Stomach (tissue), 9 donors: ENCODE data around the gene COL7A1. TPM values are rescaled to one million over a fixed set of nuclear protein-coding genes. Genes with fewer than 3 reads are reported as not detected.

Source experiments
- DNase-seq, 2 donors: peaks; one replicate each; pipeline versions ENCODE4 v3.0.0 to v3.0.0-alpha.2; 2013 to 2019
- H3K27ac ChIP-seq, 5 donors: fragments of 200-600 bp in 4 of 5; sonication (generic) in 4 of 5; one replicate each; pipeline ENCODE4 v1.5.1; 2013 to 2019; ENCODE audit warnings: mild to moderate bottlenecking in 1 of 5, moderate library complexity in 1 of 5
- H3K27me3 ChIP-seq, 3 donors: fragments of 200-600 bp; sonication (generic); one replicate each; pipeline ENCODE4 v1.5.1; 2017 to 2019; ENCODE audit warnings: mixed run types in 1 of 3
- H3K36me3 ChIP-seq, 4 donors: fragments of 200-600 bp; sonication (generic); 1 replicate in 3 of 4; 2 replicates in 1 of 4; pipeline ENCODE4 v1.5.1; 2016 to 2019
- H3K4me1 ChIP-seq, 4 donors: fragments of 200-600 bp; sonication (generic); one replicate each; pipeline ENCODE4 v1.5.1; 2016 to 2019
- H3K4me3 ChIP-seq, 4 donors: fragments of 200-600 bp; sonication (generic) in 3 of 4; one replicate each; pipeline ENCODE4 v1.5.1; 2016 to 2019; ENCODE audit warnings: mild to moderate bottlenecking in 1 of 4
- H3K9me3 ChIP-seq, 4 donors: fragments of 200-600 bp; sonication (generic); one replicate each; pipeline ENCODE4 v1.5.1; 2016 to 2019
- EP300 ChIP-seq: sonication (generic); formaldehyde crosslinking; IDR thresholded peaks from one replicate; pipeline ENCODE4 v1.6.1; 2017; ENCODE audit warnings: antibody characterized with exemption
- POLR2A ChIP-seq, 4 donors: fragments of 450-650 bp; IDR thresholded peaks; one replicate each; pipeline ENCODE4 v1.6.1; 2016; ENCODE audit warnings: antibody characterized with exemption in 4 of 4, control low read depth in 2 of 4, mild to moderate bottlenecking in 1 of 4, moderate library complexity in 1 of 4
- POLR2AphosphoS5 ChIP-seq, 3 donors: sonication (generic); formaldehyde crosslinking; IDR thresholded peaks; one replicate each; pipeline ENCODE4 v1.6.1; 2016; ENCODE audit warnings: antibody characterized with exemption in 3 of 3
- WGBS, 5 donors: extraction: QIAGEN DNeasy Blood & Tissue Kit in 3 of 5; methylation state at CpG; one replicate each; pipeline versions ENCODE4 v1.1.5 to v1.1.7; 2013 to 2018; 5-methylcytosine and 5-hydroxymethylcytosine counted together
- intact Hi-C: fragments of 100-400 bp; cut with DNase I; formaldehyde crosslinking; loops from one replicate; pipeline ENCODE4 v1.15.1; 2023; ENCODE audit warnings: low total_unique reads
- polyA plus RNA-seq, 3 donors: library from polyadenylated mRNA; stranded (reverse); fragments of 200-250 nt; gene quantifications; one replicate each; pipeline ENCODE4 v1.2.3, GENCODE V29; 2013
- total RNA-seq, 5 donors: library from RNA; depleted of rRNA; stranded (reverse); fragments of >200 nt; gene quantifications; one replicate each; pipeline versions ENCODE4 v1.1.0 to v1.2.3, GENCODE V29; 2014 to 2016
- TF ChIP-seq, protein P1 (sequence below), 7 experiments: fragments of 450-650 bp in 4 of 7; fragments of 200-600 bp in 3 of 7; sonication (generic) in 3 of 7; IDR thresholded peaks; one replicate each; pipeline ENCODE4 v1.5.1; 2016 to 2019; ENCODE audit warnings: antibody characterized with exemption in 7 of 7, control low read depth in 2 of 7, mild to moderate bottlenecking in 1 of 7
- donor health status: healthy with polysubstance abuse.
- donor health status: Bipolar disorder and iron deficiency.
- donor health status: healthy.

COL7A1 gene
- total and polyA plus RNA-seq, 8 donors, result 1.8 to 123 (median 7.7) TPM

GRCh38 chr3:48567500-48567899, 27.6 kb downstream of the COL7A1 start:
- WGBS, 5 donors, result 77 to 87% (median 80%) methylated on average over 10 to 11 of the region's 11 CpGs
- intact Hi-C loops, result no loop called here
- TF ChIP-seq, protein P1, sequence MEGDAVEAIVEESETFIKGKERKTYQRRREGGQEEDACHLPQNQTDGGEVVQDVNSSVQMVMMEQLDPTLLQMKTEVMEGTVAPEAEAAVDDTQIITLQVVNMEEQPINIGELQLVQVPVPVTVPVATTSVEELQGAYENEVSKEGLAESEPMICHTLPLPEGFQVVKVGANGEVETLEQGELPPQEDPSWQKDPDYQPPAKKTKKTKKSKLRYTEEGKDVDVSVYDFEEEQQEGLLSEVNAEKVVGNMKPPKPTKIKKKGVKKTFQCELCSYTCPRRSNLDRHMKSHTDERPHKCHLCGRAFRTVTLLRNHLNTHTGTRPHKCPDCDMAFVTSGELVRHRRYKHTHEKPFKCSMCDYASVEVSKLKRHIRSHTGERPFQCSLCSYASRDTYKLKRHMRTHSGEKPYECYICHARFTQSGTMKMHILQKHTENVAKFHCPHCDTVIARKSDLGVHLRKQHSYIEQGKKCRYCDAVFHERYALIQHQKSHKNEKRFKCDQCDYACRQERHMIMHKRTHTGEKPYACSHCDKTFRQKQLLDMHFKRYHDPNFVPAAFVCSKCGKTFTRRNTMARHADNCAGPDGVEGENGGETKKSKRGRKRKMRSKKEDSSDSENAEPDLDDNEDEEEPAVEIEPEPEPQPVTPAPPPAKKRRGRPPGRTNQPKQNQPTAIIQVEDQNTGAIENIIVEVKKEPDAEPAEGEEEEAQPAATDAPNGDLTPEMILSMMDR (IDR thresholded peaks at IDR 0.05), result no peak

DNA sequence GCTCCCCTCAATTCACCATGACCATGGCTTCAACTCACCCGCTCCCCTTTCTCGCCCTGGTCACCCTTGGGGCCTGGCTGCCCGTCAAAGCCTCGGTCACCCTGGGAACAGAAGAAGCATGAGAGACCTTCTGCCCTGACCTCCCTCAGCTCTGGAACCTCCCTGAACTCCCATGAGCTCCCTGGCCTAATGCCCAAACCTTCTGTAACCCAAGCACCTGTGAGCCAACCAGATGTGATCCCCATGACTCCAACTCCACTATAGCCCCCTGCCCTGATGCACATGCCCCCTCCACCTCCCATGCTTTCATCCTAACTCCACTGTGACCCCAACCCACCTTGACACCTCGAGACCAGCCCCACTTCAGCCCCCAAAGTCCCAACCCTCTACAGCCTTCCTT, 28.0 kb downstream of the COL7A1 start:
- Histone ChIP-seq H3K4me1 (peaks cover 0 to 14% (median 0%) of the 10 kb centered on the region in 4 donors), H3K27me3 (no peaks in the 10 kb centered on the region), H3K4me3 (no peak overlapping the region), H3K9me3 (no peaks in the 10 kb centered on the region), H3K27ac (no peak overlapping the region), H3K36me3 (no peaks in the 10 kb centered on the region)
- intact Hi-C loops, result no loop called here
- TF ChIP-seq POLR2AphosphoS5 (IDR thresholded peaks at IDR 0.05), result no peak
- TF ChIP-seq EP300, result no peak
- TF ChIP-seq, protein P1 (IDR thresholded peaks at IDR 0.05), result no peak
- DNase-seq, result no peak
- 78 to 87% (median 80%) methylated on average over 5 of the region's 5 CpGs for WGBS, 5 donors

More at GRCh38 chr3:48567500-48567899, 27.6 kb downstream of the COL7A1 start:
- H3K27ac ChIP-seq, result no peak overlapping the region
- no peak overlapping the region for H3K4me3 ChIP-seq
- H3K4me1 ChIP-seq, result peaks cover 0 to 14% (median 0%) of the 10 kb centered on the region in 4 donors
- no peaks in the 10 kb centered on the region for H3K36me3 ChIP-seq
- H3K9me3 ChIP-seq, result no peaks in the 10 kb centered on the region
- DNase-seq, result no peak
- no peaks in the 10 kb centered on the region for H3K27me3 ChIP-seq

- no peaks in the 10 kb centered on the region for H3K9me3 ChIP-seq
- H3K27ac ChIP-seq, result no peak overlapping the region
- TF ChIP-seq, protein P1 (IDR thresholded peaks at IDR 0.05), result no peak
- TF ChIP-seq EP300, result no peak
- no peak for TF ChIP-seq POLR2AphosphoS5 (IDR thresholded peaks at IDR 0.05)
- TF ChIP-seq POLR2A (IDR thresholded peaks at IDR 0.05), result no peak
- H3K27me3 ChIP-seq, result no peaks in the 10 kb centered on the region
- DNase-seq, result no peak
- no peak overlapping the region for H3K4me3 ChIP-seq
- 87 to 94% (median 88%) methylated on average over 3 to 9 of the region's 9 CpGs for WGBS, 5 donors
- intact Hi-C loops, result no loop called here
- H3K4me1 ChIP-seq, result peaks cover 1 to 14% (median 2%) of the 10 kb centered on the region in 4 donors
- H3K36me3 ChIP-seq, result no peaks in the 10 kb centered on the region
Measured at GRCh38 chr3:48566401-48566760, 28.7 kb downstream of the COL7A1 start.

- 49 to 67% (median 65%) methylated on average over 7 of the region's 7 CpGs for WGBS, 5 donors
- DNase-seq, result no peak
- no peaks in the 10 kb centered on the region for H3K27me3 ChIP-seq
- intact Hi-C loops, result no loop called here
- no peaks in the 10 kb centered on the region for H3K9me3 ChIP-seq
- H3K27ac ChIP-seq, result no peak overlapping the region
- H3K4me3 ChIP-seq, result no peak overlapping the region
- TF ChIP-seq EP300, result no peak
- TF ChIP-seq POLR2AphosphoS5 (IDR thresholded peaks at IDR 0.05), result no peak
- TF ChIP-seq, protein P1 (IDR thresholded peaks at IDR 0.05), result no peak
- TF ChIP-seq POLR2A (IDR thresholded peaks at IDR 0.05), result no peak
- no peaks in the 10 kb centered on the region for H3K36me3 ChIP-seq
- H3K4me1 ChIP-seq, result peaks cover 7 to 20% (median 8%) of the 10 kb centered on the region in 4 donors
Measured at GRCh38 chr3:48565591-48566400, 29.3 kb downstream of the COL7A1 start.
